ENCODE measurements around the gene HOXA6. TPM values are rescaled to one million over a fixed set of nuclear protein-coding genes. Genes with fewer than 3 reads are reported as not detected.

HOXA6 gene
- total RNA-seq, 1 experiment from 2014 or later = 12.7 TPM

- TF ChIP-seq SRF (IDR thresholded peaks at IDR 0.05; ENCODE audit: low read depth) = no peak
- no peak for TF ChIP-seq MAX (IDR thresholded peaks at IDR 0.05)
- no peak for TF ChIP-seq EZH2 (IDR thresholded peaks at IDR 0.05)
- no peak for TF ChIP-seq CEBPB (IDR thresholded peaks at IDR 0.05; ENCODE audit: low read depth)
- Histone ChIP-seq H3K4me2 (ENCODE audit: low read length) (peak overlapping the region; percentile 92), H2AFZ (ENCODE audit: low read depth, low read length, poor library complexity, severe bottlenecking) (no peak overlapping the region), H3K9me3 (ENCODE audit: control insufficient read depth in 1 of 2, insufficient read depth in 1 of 2, low read depth in 1 of 2, low read length in 2 of 2) (no peaks in the 10 kb centered on the region), H3K27ac (ENCODE audit: low read depth, low read length) (peak overlapping the region; percentile 87; the same call in 1 of the 2 replicates), H3K9ac (ENCODE audit: low read length) (peak overlapping the region; percentile 72), H3K79me2 (ENCODE audit: insufficient read depth, low read length) (peaks cover 20% of the 10 kb centered on the region), H4K20me1 (ENCODE audit: insufficient read depth) (no peaks in the 10 kb centered on the region), H3K4me3 (replicated peaks in 1 of 2; ENCODE audit: low read depth in 1 of 2, low read length in 2 of 2) (peak overlapping the region; percentile 47 to 60; a peak in 2 of 4 replicates), H3K27me3 (ENCODE audit: insufficient read depth, low read length) (peaks cover 10% of the 10 kb centered on the region; the same call in 1 of the 2 replicates), H3K9me2 (ENCODE audit: insufficient read depth) (no peaks in the 10 kb centered on the region), H3K36me3 (ENCODE audit: control insufficient read depth in 1 of 2, insufficient read depth in 2 of 2, low read length in 2 of 2) (no peaks in the 10 kb centered on the region), H3K4me1 (ENCODE audit: control insufficient read depth in 1 of 2, insufficient read depth in 2 of 2, low read length in 2 of 2) (peaks cover 59 to 84% of the 10 kb centered on the region in 2 experiments)
- ATAC-seq = no peak
- DNase-seq (ENCODE audit: low read depth, low spot score) = no peak
- POLR2A ChIA-PET = interaction anchor here (1.2 to 2.1 kb wide), 2 partner anchors 12 to 20 kb away, joined by 4 to 8 read pairs; partner anchors contain the start of gene HOXA1
- BruUV-seq (replicated peaks) = TSS peak; percentile 36
- intact Hi-C loops (cut with micrococcal nuclease) = no loop called here
- RAD21 ChIA-PET (ENCODE audit: low non-redundant PET in 1 of 2, low total read pairs in 2 of 2, uncharacterized antibody in 2 of 2, unreplicated experiment in 2 of 2) = interaction anchor here in 1 of 2 experiments (1.2 kb wide), 1 partner anchor 45 kb away, joined by 4 read pairs; no protein-coding TSS in a partner anchor
- CTCF ChIA-PET = no interaction called here
Measured at GRCh38 chr7:27116031-27116961, 31.3 kb downstream of the HOXA6 start.

- Histone ChIP-seq H3K9me3 (ENCODE audit: control insufficient read depth in 1 of 2, insufficient read depth in 1 of 2, low read depth in 1 of 2, low read length in 2 of 2) (no peaks in the 10 kb centered on the region), H3K27me3 (ENCODE audit: insufficient read depth, low read length) (peaks cover 10% of the 10 kb centered on the region; the same call in 1 of the 2 replicates), H3K27ac (ENCODE audit: low read depth, low read length) (peak overlapping the region; percentile 87), H3K79me2 (ENCODE audit: insufficient read depth, low read length) (peaks cover 20% of the 10 kb centered on the region), H3K9ac (ENCODE audit: low read length) (peak overlapping the region; percentile 72), H3K4me3 (replicated peaks in 1 of 2; ENCODE audit: low read depth in 1 of 2, low read length in 2 of 2) (peak overlapping the region; percentile 47 to 60), H3K4me1 (ENCODE audit: control insufficient read depth in 1 of 2, insufficient read depth in 2 of 2, low read length in 2 of 2) (peaks cover 63 to 83% of the 10 kb centered on the region in 2 experiments), H3K36me3 (ENCODE audit: control insufficient read depth in 1 of 2, insufficient read depth in 2 of 2, low read length in 2 of 2) (no peaks in the 10 kb centered on the region), H4K20me1 (ENCODE audit: insufficient read depth) (no peaks in the 10 kb centered on the region), H2AFZ (ENCODE audit: low read depth, low read length, poor library complexity, severe bottlenecking) (no peak overlapping the region), H3K4me2 (ENCODE audit: low read length) (peak overlapping the region; percentile 92), H3K9me2 (ENCODE audit: insufficient read depth) (no peaks in the 10 kb centered on the region)
- ATAC-seq (peak; percentile 76), DNase-seq (ENCODE audit: low read depth, low spot score) (peak; percentile 96)
- CTCF ChIA-PET = interaction anchor here (0.7 to 1.1 kb wide), 2 partner anchors 20 to 35 kb away, joined by 3 read pairs; no protein-coding TSS in a partner anchor
- intact Hi-C loops (cut with micrococcal nuclease) = loop anchor here (1.0 to 2.0 kb wide), 2 partner anchors 15 to 19 kb away; partner anchors contain the start of gene HOXA4
- RAD21 ChIA-PET (ENCODE audit: low non-redundant PET in 1 of 2, low total read pairs in 2 of 2, uncharacterized antibody in 2 of 2, unreplicated experiment in 2 of 2) = interaction anchor here (0.6 to 1.2 kb wide), 4 partner anchors 19 to 57 kb away, joined by 3 to 4 read pairs (median 4); partner anchors contain the start of gene HOXA1 (in 1 of the 2)
- BruUV-seq (replicated peaks) = no TSS peak
- POLR2A ChIA-PET = interaction anchor here (0.8 to 2.4 kb wide), 6 partner anchors 10 to 251 kb away, joined by 3 to 8 read pairs (median 4); partner anchors contain the start of genes HOXA1 and SKAP2
- TF ChIP-seq FOSL1 (IDR thresholded peaks at IDR 0.05; ENCODE audit: low read depth) (peak; percentile 74), MAX (IDR thresholded peaks at IDR 0.05) (peak; percentile 74), ZFX (IDR thresholded peaks at IDR 0.05) (no peak; the same call in 1 of the 2 replicates), EZH2phosphoT487 (IDR thresholded peaks at IDR 0.05; ENCODE audit: borderline replicate concordance) (no peak), EZH2 (IDR thresholded peaks at IDR 0.05) (no peak), SP1 (IDR thresholded peaks at IDR 0.05; ENCODE audit: low read depth) (peak; percentile 93), ZNF274 (IDR thresholded peaks at IDR 0.05; ENCODE audit: low read depth, low read length) (no peak), CBX3 (IDR thresholded peaks at IDR 0.05; ENCODE audit: low read depth) (peak; percentile 93)
- TF ChIP-seq, protein P1, sequence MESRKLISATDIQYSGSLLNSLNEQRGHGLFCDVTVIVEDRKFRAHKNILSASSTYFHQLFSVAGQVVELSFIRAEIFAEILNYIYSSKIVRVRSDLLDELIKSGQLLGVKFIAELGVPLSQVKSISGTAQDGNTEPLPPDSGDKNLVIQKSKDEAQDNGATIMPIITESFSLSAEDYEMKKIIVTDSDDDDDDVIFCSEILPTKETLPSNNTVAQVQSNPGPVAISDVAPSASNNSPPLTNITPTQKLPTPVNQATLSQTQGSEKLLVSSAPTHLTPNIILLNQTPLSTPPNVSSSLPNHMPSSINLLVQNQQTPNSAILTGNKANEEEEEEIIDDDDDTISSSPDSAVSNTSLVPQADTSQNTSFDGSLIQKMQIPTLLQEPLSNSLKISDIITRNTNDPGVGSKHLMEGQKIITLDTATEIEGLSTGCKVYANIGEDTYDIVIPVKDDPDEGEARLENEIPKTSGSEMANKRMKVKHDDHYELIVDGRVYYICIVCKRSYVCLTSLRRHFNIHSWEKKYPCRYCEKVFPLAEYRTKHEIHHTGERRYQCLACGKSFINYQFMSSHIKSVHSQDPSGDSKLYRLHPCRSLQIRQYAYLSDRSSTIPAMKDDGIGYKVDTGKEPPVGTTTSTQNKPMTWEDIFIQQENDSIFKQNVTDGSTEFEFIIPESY (IDR thresholded peaks at IDR 0.05; ENCODE audit: extremely low read depth, insufficient replicate concordance, low read length) = no peak
Measured at GRCh38 chr7:27115221-27116026, 32.1 kb downstream of the HOXA6 start.

Measured in HCT116 (cell line).